NB4 (cell line): ENCODE data around the gene ACVR1.

Experiments used
- CTCF ChIP-seq: IDR thresholded peaks from one replicate; pipeline ENCODE4 v1.5.1; 2012; ENCODE audit warnings: low read depth, low read length
- MAX ChIP-seq: IDR thresholded peaks from 2 replicates; pipeline ENCODE4 v1.6.1; 2011; ENCODE audit warnings: low read depth, low read length
- POLR2A ChIP-seq: IDR thresholded peaks from 2 replicates; pipeline ENCODE4 v1.6.1; 2011; ENCODE audit warnings: mild to moderate bottlenecking; ENCODE audit not compliant: insufficient read length; ENCODE audit errors: extremely low read depth

- TF ChIP-seq MAX, result no peak
- no peak for TF ChIP-seq CTCF
- no peak for TF ChIP-seq POLR2A
Measured at GRCh38 chr2:157780211-157780610, 95.9 kb downstream of the ACVR1 start.
